ENCODE measurements around the gene PIGN.

The PIGN gene

GRCh38 chr18:62089174-62089573 lies 97.7 kb downstream of the PIGN start:
- H3K9me3 ChIP-seq (ENCODE audit: control insufficient read depth, low read length): no peaks in the 10 kb centered on the region
- H3K36me3 ChIP-seq (ENCODE audit: control insufficient read depth, insufficient read depth, low read length): no peaks in the 10 kb centered on the region
- no peak overlapping the region for H3K4me3 ChIP-seq (ENCODE audit: extremely low read depth, insufficient read depth, low read length, poor library complexity, severe bottlenecking)
- no peak overlapping the region for H3K27ac ChIP-seq (ENCODE audit: low read depth, low read length, severe bottlenecking)
- H3K4me1 ChIP-seq (ENCODE audit: control insufficient read depth, insufficient read depth, low read length, poor library complexity, severe bottlenecking): peaks cover 4% of the 10 kb centered on the region

GRCh38 chr18:62088156-62088555 lies 98.7 kb downstream of the PIGN start:
- no peak overlapping the region for H3K4me3 ChIP-seq (ENCODE audit: extremely low read depth, insufficient read depth, low read length, poor library complexity, severe bottlenecking)
- no peak overlapping the region for H3K27ac ChIP-seq (ENCODE audit: low read depth, low read length, severe bottlenecking)
- H3K4me1 ChIP-seq (ENCODE audit: control insufficient read depth, insufficient read depth, low read length, poor library complexity, severe bottlenecking): peaks cover 4% of the 10 kb centered on the region
- H3K36me3 ChIP-seq (ENCODE audit: control insufficient read depth, insufficient read depth, low read length): no peaks in the 10 kb centered on the region
- WGBS, 2 experiments (ENCODE audit: insufficient coverage in 2 of 2): no CpG with 5 or more reads among the region's 2 CpGs
- no peaks in the 10 kb centered on the region for H3K9me3 ChIP-seq (ENCODE audit: control insufficient read depth, low read length)

GRCh38 chr18:62085756-62086155 lies 101.1 kb downstream of the PIGN start:
- no peaks in the 10 kb centered on the region for H3K4me1 ChIP-seq (ENCODE audit: control insufficient read depth, insufficient read depth, low read length, poor library complexity, severe bottlenecking)
- no peaks in the 10 kb centered on the region for H3K36me3 ChIP-seq (ENCODE audit: control insufficient read depth, insufficient read depth, low read length)
- no peaks in the 10 kb centered on the region for H3K9me3 ChIP-seq (ENCODE audit: control insufficient read depth, low read length)
- H3K27ac ChIP-seq (ENCODE audit: low read depth, low read length, severe bottlenecking): no peak overlapping the region
- 81% methylated on average over 3 of the region's 5 CpGs; no CpG with 5 or more reads in 1 of the 2 experiments for WGBS, 2 experiments (ENCODE audit: insufficient coverage in 2 of 2)
- no peak overlapping the region for H3K4me3 ChIP-seq (ENCODE audit: extremely low read depth, insufficient read depth, low read length, poor library complexity, severe bottlenecking)

GRCh38 chr18:62081761-62082294 lies 105.0 kb downstream of the PIGN start:
- Histone ChIP-seq H3K4me3 (ENCODE audit: extremely low read depth, insufficient read depth, low read length, poor library complexity, severe bottlenecking) (no peak overlapping the region), H3K27ac (ENCODE audit: low read depth, low read length, severe bottlenecking) (no peak overlapping the region), H3K4me1 (ENCODE audit: control insufficient read depth, insufficient read depth, low read length, poor library complexity, severe bottlenecking) (no peaks in the 10 kb centered on the region), H3K36me3 (ENCODE audit: control insufficient read depth, insufficient read depth, low read length) (no peaks in the 10 kb centered on the region), H3K9me3 (ENCODE audit: control insufficient read depth, low read length) (no peaks in the 10 kb centered on the region)
- no CpG with 5 or more reads among the region's 1 CpG for WGBS, 2 experiments (ENCODE audit: insufficient coverage in 2 of 2)

- Histone ChIP-seq H3K4me3 (ENCODE audit: extremely low read depth, insufficient read depth, low read length, poor library complexity, severe bottlenecking) (no peak overlapping the region), H3K9me3 (ENCODE audit: control insufficient read depth, low read length) (no peaks in the 10 kb centered on the region), H3K36me3 (ENCODE audit: control insufficient read depth, insufficient read depth, low read length) (no peaks in the 10 kb centered on the region), H3K27ac (ENCODE audit: low read depth, low read length, severe bottlenecking) (no peak overlapping the region), H3K4me1 (ENCODE audit: control insufficient read depth, insufficient read depth, low read length, poor library complexity, severe bottlenecking) (no peaks in the 10 kb centered on the region)
- WGBS, 2 experiments (ENCODE audit: insufficient coverage in 2 of 2): 93 to 100% methylated on average over 1 of the region's 1 CpG
Measured at GRCh38 chr18:62081248-62081647, 105.6 kb downstream of the PIGN start.

GRCh38 chr18:62080172-62080900 lies 106.5 kb downstream of the PIGN start:
- no peak overlapping the region for H3K4me3 ChIP-seq (ENCODE audit: extremely low read depth, insufficient read depth, low read length, poor library complexity, severe bottlenecking)
- WGBS, 2 experiments (ENCODE audit: insufficient coverage in 2 of 2): 95 to 100% methylated on average over 1 to 3 of the region's 5 CpGs
- H3K27ac ChIP-seq (ENCODE audit: low read depth, low read length, severe bottlenecking): no peak overlapping the region
- no peaks in the 10 kb centered on the region for H3K4me1 ChIP-seq (ENCODE audit: control insufficient read depth, insufficient read depth, low read length, poor library complexity, severe bottlenecking)
- H3K9me3 ChIP-seq (ENCODE audit: control insufficient read depth, low read length): no peaks in the 10 kb centered on the region
- no peaks in the 10 kb centered on the region for H3K36me3 ChIP-seq (ENCODE audit: control insufficient read depth, insufficient read depth, low read length)

GRCh38 chr18:62073461-62074281 lies 113.2 kb downstream of the PIGN start:
- H3K27ac ChIP-seq (ENCODE audit: low read depth, low read length, severe bottlenecking): no peak overlapping the region
- peaks cover 3% of the 10 kb centered on the region for H3K36me3 ChIP-seq (ENCODE audit: control insufficient read depth, insufficient read depth, low read length)
- no peaks in the 10 kb centered on the region for H3K4me1 ChIP-seq (ENCODE audit: control insufficient read depth, insufficient read depth, low read length, poor library complexity, severe bottlenecking)
- no peaks in the 10 kb centered on the region for H3K9me3 ChIP-seq (ENCODE audit: control insufficient read depth, low read length)
- H3K4me3 ChIP-seq (ENCODE audit: extremely low read depth, insufficient read depth, low read length, poor library complexity, severe bottlenecking): no peak overlapping the region
- WGBS, 2 experiments (ENCODE audit: insufficient coverage in 2 of 2): 70% methylated on average over 1 of the region's 2 CpGs; no CpG with 5 or more reads in 1 of the 2 experiments

- no peak overlapping the region for H3K4me3 ChIP-seq (ENCODE audit: extremely low read depth, insufficient read depth, low read length, poor library complexity, severe bottlenecking)
- H3K27ac ChIP-seq (ENCODE audit: low read depth, low read length, severe bottlenecking): no peak overlapping the region
- no peaks in the 10 kb centered on the region for H3K4me1 ChIP-seq (ENCODE audit: control insufficient read depth, insufficient read depth, low read length, poor library complexity, severe bottlenecking)
- H3K9me3 ChIP-seq (ENCODE audit: control insufficient read depth, low read length): no peaks in the 10 kb centered on the region
- peaks cover 3% of the 10 kb centered on the region for H3K36me3 ChIP-seq (ENCODE audit: control insufficient read depth, insufficient read depth, low read length)
Measured at GRCh38 chr18:62072370-62072769, 114.5 kb downstream of the PIGN start.

GRCh38 chr18:62071071-62071470 lies 115.8 kb downstream of the PIGN start:
- Histone ChIP-seq H3K4me1 (ENCODE audit: control insufficient read depth, insufficient read depth, low read length, poor library complexity, severe bottlenecking) (no peaks in the 10 kb centered on the region), H3K9me3 (ENCODE audit: control insufficient read depth, low read length) (peaks cover 3% of the 10 kb centered on the region), H3K27ac (ENCODE audit: low read depth, low read length, severe bottlenecking) (no peak overlapping the region), H3K36me3 (ENCODE audit: control insufficient read depth, insufficient read depth, low read length) (peaks cover 3% of the 10 kb centered on the region), H3K4me3 (ENCODE audit: extremely low read depth, insufficient read depth, low read length, poor library complexity, severe bottlenecking) (no peak overlapping the region)
- WGBS, 2 experiments (ENCODE audit: insufficient coverage in 2 of 2): 87 to 93% methylated on average over 3 of the region's 4 CpGs

GRCh38 chr18:62070302-62070701 lies 116.6 kb downstream of the PIGN start:
- 94 to 100% methylated on average over 2 of the region's 2 CpGs for WGBS, 2 experiments (ENCODE audit: insufficient coverage in 2 of 2)
- Histone ChIP-seq H3K4me1 (ENCODE audit: control insufficient read depth, insufficient read depth, low read length, poor library complexity, severe bottlenecking) (no peaks in the 10 kb centered on the region), H3K36me3 (ENCODE audit: control insufficient read depth, insufficient read depth, low read length) (peaks cover 3% of the 10 kb centered on the region), H3K4me3 (ENCODE audit: extremely low read depth, insufficient read depth, low read length, poor library complexity, severe bottlenecking) (no peak overlapping the region), H3K9me3 (ENCODE audit: control insufficient read depth, low read length) (peaks cover 3% of the 10 kb centered on the region), H3K27ac (ENCODE audit: low read depth, low read length, severe bottlenecking) (no peak overlapping the region)

- Histone ChIP-seq H3K4me3 (ENCODE audit: extremely low read depth, insufficient read depth, low read length, poor library complexity, severe bottlenecking) (no peak overlapping the region), H3K4me1 (ENCODE audit: control insufficient read depth, insufficient read depth, low read length, poor library complexity, severe bottlenecking) (no peaks in the 10 kb centered on the region), H3K27ac (ENCODE audit: low read depth, low read length, severe bottlenecking) (no peak overlapping the region), H3K9me3 (ENCODE audit: control insufficient read depth, low read length) (peaks cover 3% of the 10 kb centered on the region), H3K36me3 (ENCODE audit: control insufficient read depth, insufficient read depth, low read length) (peaks cover 3% of the 10 kb centered on the region)
- 100% methylated on average over 1 of the region's 2 CpGs for WGBS, 2 experiments (ENCODE audit: insufficient coverage in 2 of 2)
Measured at GRCh38 chr18:62069556-62069955, 117.3 kb downstream of the PIGN start.
